Activated CD8-positive, alpha-beta memory T cell treated with anti-CD3 and anti-CD28 coated beads, Interleukin-2, amount 50 U/mL, for 4 hours (primary cell): ENCODE data around the gene GAS2L3.
A peak's percentile ranks its signal among the peaks of the same experiment; 100 is the strongest.
"Not testable (repeated sequence)": the region's sequence is repeated elsewhere in the genome, so short reads cannot be mapped to it uniquely, and the experiment has no call there.

Experiments
- DNase-seq: peaks from one replicate; pipeline ENCODE4 v3.0.0-alpha.2; 2020

Gene GAS2L3

GRCh38 chr12:100573292-100574186 is at the start of gene GAS2L3:
TSS of gene GAS2L3 (plus strand) at chr12:100573684. CDS start at chr12:100594905, 21,221 bp downstream.
- DNase-seq, result peak; percentile 40

GRCh38 chr12:100528034-100528433 is 45.5 kb upstream of the GAS2L3 start:
- no peak for DNase-seq

- no peak for DNase-seq
Observed at GRCh38 chr12:100528471-100529127, 44.9 kb upstream of the GAS2L3 start.

- no peak for DNase-seq
Observed at GRCh38 chr12:100529756-100530350, 43.6 kb upstream of the GAS2L3 start.

- no peak for DNase-seq
Observed at GRCh38 chr12:100533376-100533775, 40.1 kb upstream of the GAS2L3 start.

GRCh38 chr12:100534625-100535227 is 38.8 kb upstream of the GAS2L3 start:
- no peak for DNase-seq

GRCh38 chr12:100539202-100539601 is 34.3 kb upstream of the GAS2L3 start:
- DNase-seq, result no peak

GRCh38 chr12:100544165-100544564 is 29.3 kb upstream of the GAS2L3 start:
- no peak for DNase-seq

GRCh38 chr12:100545092-100545491 is 28.4 kb upstream of the GAS2L3 start:
- no peak for DNase-seq

- no peak for DNase-seq
Observed at GRCh38 chr12:100553936-100554335, 19.5 kb upstream of the GAS2L3 start.

GRCh38 chr12:100554608-100555077 is 18.8 kb upstream of the GAS2L3 start:
- DNase-seq, result no peak

- DNase-seq, result no peak
Observed at GRCh38 chr12:100555722-100556121, 17.8 kb upstream of the GAS2L3 start.

- DNase-seq, result no peak
Observed at GRCh38 chr12:100557357-100557756, 16.1 kb upstream of the GAS2L3 start.

- not testable (repeated sequence) for DNase-seq
Observed at GRCh38 chr12:100559261-100559660, 14.2 kb upstream of the GAS2L3 start.

- DNase-seq, result no peak
Observed at GRCh38 chr12:100564090-100564489, 9.4 kb upstream of the GAS2L3 start.

- no peak for DNase-seq
Observed at GRCh38 chr12:100564905-100565467, 8.5 kb upstream of the GAS2L3 start.

GRCh38 chr12:100565987-100566545 is 7.4 kb upstream of the GAS2L3 start:
- no peak for DNase-seq

- DNase-seq, result no peak
Observed at GRCh38 chr12:100566887-100567637, 6.4 kb upstream of the GAS2L3 start.

- DNase-seq, result no peak
Observed at GRCh38 chr12:100567945-100568344, 5.5 kb upstream of the GAS2L3 start.

- DNase-seq, result no peak
Observed at GRCh38 chr12:100572184-100572583, 1.3 kb upstream of the GAS2L3 start.

GRCh38 chr12:100574187-100575074 is 947 bp downstream of the GAS2L3 start:
- DNase-seq, result no peak
